Measurements from ENCODE around the gene IQSEC1. TPM values are rescaled to one million over a fixed set of nuclear protein-coding genes. Genes with fewer than 3 reads are reported as not detected.

The IQSEC1 gene
- total and polyA plus RNA-seq, 2 experiments from 2014 or later: 8.0 to 51.9 TPM

GRCh38 chr3:12959838-12960378 lies 113.3 kb downstream of the IQSEC1 start:
- no peak overlapping the region; the same call in 2 of the 3 replicates for H3K4me3 Mint-ChIP-seq
- H3K27ac Mint-ChIP-seq: no peak overlapping the region
- peaks cover 19% of the 10 kb centered on the region; the same call in 1 of the 2 replicates for H3K4me1 ChIP-seq (ENCODE audit: insufficient read depth)
- peak overlapping the region; percentile 5 for H3K4me2 ChIP-seq
- H3K27me3 Mint-ChIP-seq (ENCODE audit: insufficient read depth, low read depth, poor library complexity): peaks cover 8% of the 10 kb centered on the region
- H3K9me2 ChIP-seq (ENCODE audit: insufficient read depth): no peaks in the 10 kb centered on the region
- peak; percentile 68 for ATAC-seq
- no peaks in the 10 kb centered on the region for H3K27me3 ChIP-seq (ENCODE audit: insufficient read depth)
- H3K36me3 Mint-ChIP-seq (ENCODE audit: low read depth): no peaks in the 10 kb centered on the region
- no peaks in the 10 kb centered on the region for H3K36me3 ChIP-seq (ENCODE audit: insufficient read depth)
- H3F3A ChIP-seq (replicated peaks; ENCODE audit: low read depth): no peaks in the 10 kb centered on the region
- H2AFZ ChIP-seq: no peak overlapping the region
- peaks cover 33% of the 10 kb centered on the region; the same call in 1 of the 2 replicates for H4K20me1 ChIP-seq (replicated peaks; ENCODE audit: insufficient read depth)
- H3K9me3 Mint-ChIP-seq: no peaks in the 10 kb centered on the region
- peaks cover 89% of the 10 kb centered on the region for H3K79me2 ChIP-seq (replicated peaks; ENCODE audit: insufficient read depth)
- H3K27ac ChIP-seq (ENCODE audit: low read depth): no peak overlapping the region
- peak; percentile 48 for DNase-seq (ENCODE audit: low spot score)
- no peak for TF ChIP-seq JUNB (IDR thresholded peaks at IDR 0.05; ENCODE audit: unreplicated experiment)
- no peak for TF ChIP-seq ZNF114 (CRISPR knock-in tag; IDR thresholded peaks at IDR 0.05)
- H3K4me3 ChIP-seq: no peak overlapping the region
- H3K4me1 Mint-ChIP-seq: peaks cover 24% of the 10 kb centered on the region

- Histone ChIP-seq H3K4me1 (ENCODE audit: insufficient read depth) (peaks cover 19% of the 10 kb centered on the region; the same call in 1 of the 2 replicates), H4K20me1 (replicated peaks; ENCODE audit: insufficient read depth) (peaks cover 33% of the 10 kb centered on the region; the same call in 1 of the 2 replicates), H3K9me2 (ENCODE audit: insufficient read depth) (no peaks in the 10 kb centered on the region), H3K36me3 (ENCODE audit: insufficient read depth) (no peaks in the 10 kb centered on the region), H2AFZ (no peak overlapping the region), H3K4me3 (no peak overlapping the region), H3F3A (replicated peaks; ENCODE audit: low read depth) (no peaks in the 10 kb centered on the region), H3K27ac (ENCODE audit: low read depth) (no peak overlapping the region), H3K27me3 (ENCODE audit: insufficient read depth) (no peaks in the 10 kb centered on the region), H3K4me2 (peak overlapping the region; percentile 5; the same call in 1 of the 2 replicates), H3K79me2 (replicated peaks; ENCODE audit: insufficient read depth) (peaks cover 85% of the 10 kb centered on the region)
- Mint-ChIP-seq H3K9me3 (no peaks in the 10 kb centered on the region), H3K27me3 (ENCODE audit: insufficient read depth, low read depth, poor library complexity) (peaks cover 6% of the 10 kb centered on the region), H3K4me3 (no peak overlapping the region), H3K36me3 (ENCODE audit: low read depth) (no peaks in the 10 kb centered on the region), H3K27ac (no peak overlapping the region), H3K4me1 (peaks cover 23% of the 10 kb centered on the region)
- DNase-seq (ENCODE audit: low spot score) (no peak), ATAC-seq (no peak)
- TF ChIP-seq CTCF (conservative IDR thresholded peaks at IDR 0.05; ENCODE audit: low read depth in 2 of 2) (no peak), ETS1 (IDR thresholded peaks at IDR 0.05) (no peak), JUNB (IDR thresholded peaks at IDR 0.05; ENCODE audit: unreplicated experiment) (no peak), STAT1 (IDR thresholded peaks at IDR 0.05; ENCODE audit: unreplicated experiment) (no peak), ZNF331 (CRISPR knock-in tag; IDR thresholded peaks at IDR 0.05; ENCODE audit: low read depth) (no peak), ZNF462 (CRISPR knock-in tag; IDR thresholded peaks at IDR 0.05) (no peak), EZH2phosphoT487 (IDR thresholded peaks at IDR 0.05; ENCODE audit: unreplicated experiment) (no peak), POLR2AphosphoS5 (IDR thresholded peaks at IDR 0.05; ENCODE audit: low read depth) (no peak)
Observed at GRCh38 chr3:12959410-12959809, 113.8 kb downstream of the IQSEC1 start.
